SKM-1 treated with dmso at 0.1 percent for 144 hours (cell line): ENCODE data around the gene KLHL13.
A peak's percentile ranks its signal among the peaks of the same experiment; 100 is the strongest.
"Not testable (repeated sequence)": the region's sequence is repeated elsewhere in the genome, so short reads cannot be mapped to it uniquely, and the experiment has no call there.

ENCODE experiments used
- DNase-seq: peaks from one replicate; lab custom pipeline; 2025; ENCODE audit not compliant: unreplicated experiment; lab: John Stamatoyannopoulos, UW

Gene KLHL13

GRCh38 chrX:118116713-118117550 is at the start of gene KLHL13:
Gene KLHL13, minus strand, starts transcription at chrX:118116810. Its CDS starts 88,337 bp downstream, at chrX:118028473.
- DNase-seq: peak; percentile 18

- DNase-seq: no peak
These were observed 47.5 kb upstream of the KLHL13 start for GRCh38 chrX:118164138-118164537.

DNA sequence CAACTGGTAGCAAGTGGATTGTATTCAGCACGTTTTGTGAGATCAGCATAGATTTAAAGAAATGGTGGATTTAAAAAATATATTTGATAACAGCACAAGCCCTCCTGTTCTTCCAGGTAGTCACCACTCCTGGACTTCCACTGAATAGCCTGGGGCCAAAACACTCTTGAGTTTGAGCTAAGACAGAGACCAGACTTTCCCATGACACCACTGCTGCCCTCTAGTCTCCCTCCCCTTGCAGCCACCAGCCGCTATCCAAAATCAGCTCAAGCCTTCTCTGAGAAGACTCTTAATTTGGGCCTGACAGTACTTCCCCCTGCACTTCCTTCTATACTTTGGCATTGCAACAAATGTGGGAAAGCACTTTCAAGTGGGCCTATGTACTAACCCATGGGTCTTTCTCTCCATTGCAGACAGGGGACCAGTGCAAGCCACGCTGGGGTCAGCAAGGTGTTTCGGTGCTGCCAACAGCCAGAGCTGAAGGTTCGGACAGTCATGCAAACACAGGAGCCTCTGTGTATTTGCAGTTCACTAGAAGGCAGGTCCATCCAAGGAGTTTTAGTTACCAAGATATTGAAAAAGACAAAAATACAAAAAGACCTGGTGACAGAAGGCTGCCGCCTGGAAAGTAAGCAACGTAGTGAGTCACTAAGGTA is 40.5 kb upstream of the KLHL13 start:
- DNase-seq: no peak

DNA sequence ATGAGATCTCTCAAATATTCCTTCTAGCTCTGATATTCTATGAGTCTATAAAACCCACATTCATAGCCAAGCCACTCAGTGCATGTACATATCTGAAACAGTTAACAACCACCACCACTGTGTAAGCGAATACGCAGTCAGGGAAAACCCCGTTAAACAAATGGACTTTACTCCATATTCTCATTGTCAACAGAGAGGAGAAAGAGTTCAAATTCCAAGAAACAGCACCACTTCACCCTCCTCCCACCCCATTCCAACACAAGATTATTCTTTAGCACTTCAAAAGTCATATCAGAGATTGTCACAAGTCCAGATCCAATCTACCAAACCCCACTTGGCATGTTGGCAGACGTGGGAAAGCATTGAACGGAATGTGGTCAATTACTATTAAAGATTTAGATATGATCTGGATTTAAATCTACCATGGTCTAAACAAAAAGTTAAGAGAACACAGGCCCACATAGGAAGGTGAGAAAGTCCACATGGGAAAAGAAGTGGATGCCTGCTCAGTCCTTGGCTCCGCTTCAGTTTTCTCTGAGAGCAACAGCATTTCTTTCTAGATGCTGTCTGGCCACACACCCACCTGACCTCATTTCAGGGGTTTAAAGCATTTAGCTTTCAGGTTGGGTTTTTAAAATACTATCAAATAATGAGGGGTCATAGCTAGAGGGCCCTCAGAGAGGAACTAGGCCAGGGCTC is 39.8 kb upstream of the KLHL13 start:
- DNase-seq: no peak

- no peak for DNase-seq
These were observed 36.7 kb upstream of the KLHL13 start for GRCh38 chrX:118153270-118153669.

- DNase-seq: no peak
These were observed 36.1 kb upstream of the KLHL13 start for GRCh38 chrX:118152721-118153120.

DNA sequence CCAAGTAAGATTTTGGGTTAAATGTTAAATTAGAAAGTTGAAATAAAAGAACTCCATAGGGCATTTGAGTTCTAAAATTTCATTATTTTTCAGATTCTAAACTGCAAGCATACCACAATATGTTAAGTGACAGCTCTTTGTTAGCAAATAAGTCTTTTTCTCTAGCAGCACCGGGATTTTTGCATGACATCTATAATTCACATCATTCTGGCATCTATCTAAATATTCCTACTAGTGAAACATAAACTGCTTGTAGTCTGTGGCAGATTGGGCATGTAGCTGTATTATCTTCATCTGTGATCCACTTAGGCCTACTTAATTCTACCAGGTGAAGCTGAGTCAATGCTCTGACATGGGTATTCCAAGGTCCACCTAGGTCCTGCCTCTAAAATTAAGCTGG is 32.1 kb upstream of the KLHL13 start:
- DNase-seq: no peak

GRCh38 chrX:118147771-118148170 is 31.2 kb upstream of the KLHL13 start:
- DNase-seq: not testable (repeated sequence)

DNA sequence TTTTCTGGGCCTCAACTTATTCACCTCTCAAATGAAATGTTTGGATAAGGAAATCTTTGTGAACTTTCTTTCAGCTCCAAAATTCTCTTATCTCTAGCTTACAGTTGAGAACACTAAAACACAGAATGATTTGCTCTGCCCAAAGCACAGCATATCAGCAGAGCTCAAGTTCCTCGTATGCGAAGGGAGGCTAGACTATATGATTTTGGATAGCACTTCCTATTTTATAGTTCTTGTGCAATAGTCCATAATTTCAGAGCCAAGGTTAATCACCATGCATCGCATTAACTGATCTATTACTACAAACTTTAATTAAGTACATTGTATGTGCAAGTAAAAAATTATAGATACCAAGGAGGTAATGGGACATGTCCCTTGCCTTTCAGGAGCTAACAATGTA is 27.0 kb upstream of the KLHL13 start:
- DNase-seq: peak; percentile 0

DNA sequence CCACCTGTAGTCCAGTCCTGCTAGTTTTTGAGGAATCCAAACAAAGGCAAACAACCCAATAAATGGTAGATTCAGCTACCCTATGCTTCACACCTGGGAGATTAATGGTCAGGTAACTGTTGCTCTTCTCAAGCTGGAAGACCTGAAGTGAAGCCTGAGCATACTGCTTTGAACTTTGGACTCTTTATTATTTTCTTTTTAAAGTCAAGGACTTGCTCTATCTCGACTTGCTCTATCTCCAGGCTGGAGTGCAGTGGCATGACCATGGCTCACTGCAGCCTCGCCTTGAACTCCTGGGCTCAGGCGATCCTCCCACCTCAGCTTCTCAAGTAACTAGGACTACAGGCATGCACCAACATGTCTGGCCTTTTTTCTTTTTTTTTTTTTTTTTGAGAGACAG is 14.7 kb upstream of the KLHL13 start:
- DNase-seq: no peak

- DNase-seq: no peak
These were observed 13.1 kb upstream of the KLHL13 start for GRCh38 chrX:118129681-118130080.

GRCh38 chrX:118128724-118129123 is 12.1 kb upstream of the KLHL13 start:
- no peak for DNase-seq

GRCh38 chrX:118126286-118126685 is 9.7 kb upstream of the KLHL13 start:
- DNase-seq: peak; percentile 43

DNA sequence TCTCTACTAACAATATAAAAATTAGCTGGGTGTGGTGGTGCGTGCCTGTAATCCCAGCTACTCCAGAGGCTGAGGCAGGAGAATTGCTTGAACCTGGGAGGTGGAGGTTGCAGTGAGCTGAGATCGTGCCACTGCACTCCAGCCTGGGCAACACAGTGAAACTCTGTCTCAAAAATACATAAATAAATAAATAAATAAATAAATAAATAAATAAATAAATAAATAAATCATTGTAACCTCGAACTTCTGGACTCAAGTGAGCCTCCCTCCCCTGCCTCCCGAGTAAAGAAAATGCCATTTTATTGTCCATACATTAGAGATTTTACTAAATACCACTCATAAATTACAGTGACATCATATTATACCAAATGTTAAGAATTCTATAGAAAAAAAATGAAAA is 7.6 kb upstream of the KLHL13 start:
- not testable (repeated sequence) for DNase-seq

DNA sequence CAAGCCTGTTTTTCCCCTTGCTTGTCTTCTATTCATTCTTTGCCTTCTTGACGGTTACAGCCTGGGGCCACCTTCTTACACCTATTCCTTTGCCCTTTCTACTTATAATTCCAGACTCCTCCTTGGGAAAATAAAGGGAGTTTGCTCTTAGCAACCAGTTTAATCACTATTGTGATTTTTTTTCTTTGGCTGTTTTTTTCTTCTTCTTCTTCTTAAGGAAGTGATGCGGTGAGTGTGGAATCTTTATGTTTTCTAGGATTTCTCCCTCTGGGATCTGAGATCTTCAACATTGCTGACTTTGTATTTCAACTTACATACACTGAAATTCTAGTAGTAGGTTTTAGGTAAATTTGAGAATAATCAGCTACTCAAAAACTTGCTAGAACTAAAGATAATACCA is 1.1 kb upstream of the KLHL13 start:
- no peak for DNase-seq

GRCh38 chrX:118115953-118116712 is 477 bp downstream of the KLHL13 start:
- no peak for DNase-seq

- no peak for DNase-seq
These were observed 1.6 kb downstream of the KLHL13 start for GRCh38 chrX:118114971-118115370.

GRCh38 chrX:118109065-118109464 is 7.5 kb downstream of the KLHL13 start:
- no peak for DNase-seq

DNA sequence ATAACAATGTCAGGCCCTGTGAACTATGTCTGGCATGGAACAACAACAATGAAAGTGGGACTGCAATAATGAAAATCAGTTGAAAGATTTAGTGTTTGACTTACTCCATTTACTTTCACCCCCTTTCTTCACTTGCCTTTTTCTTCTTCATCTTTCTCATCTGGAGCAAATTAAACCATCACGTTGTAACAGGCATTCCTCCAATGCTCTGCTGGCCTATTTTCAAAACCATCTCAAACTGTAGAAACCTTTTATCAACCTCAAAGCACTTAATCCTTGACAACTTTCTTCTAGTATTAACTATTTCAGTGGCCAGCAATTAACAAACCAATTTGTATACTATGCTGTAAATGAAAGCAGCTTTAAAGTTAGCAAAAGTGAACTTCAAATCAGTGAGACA is 8.3 kb downstream of the KLHL13 start:
- DNase-seq: no peak

DNA sequence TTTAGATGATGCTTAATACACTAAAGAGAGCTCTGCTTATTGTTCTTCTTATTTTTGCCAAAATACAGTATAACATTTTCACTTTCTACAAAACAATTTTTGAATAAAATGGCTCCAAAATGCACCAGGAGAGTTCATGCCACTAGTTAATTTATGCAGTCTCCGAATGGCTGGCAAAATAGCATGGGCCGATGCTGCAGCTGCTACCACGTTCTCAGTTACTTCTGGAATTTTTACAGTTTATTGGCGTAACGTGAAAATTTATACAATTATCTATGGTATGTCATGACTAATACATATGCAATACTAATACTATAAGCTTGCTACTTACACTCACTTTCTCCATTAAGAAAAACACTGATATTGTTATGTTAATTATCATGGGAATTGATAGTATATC is 16.5 kb downstream of the KLHL13 start:
- no peak for DNase-seq

- DNase-seq: no peak
These were observed 28.5 kb downstream of the KLHL13 start for GRCh38 chrX:118088084-118088483.
